ENCODE measurements around the gene LRRFIP1. TPM values are rescaled to one million over a fixed set of nuclear protein-coding genes. Genes with fewer than 3 reads are reported as not detected.

LRRFIP1 gene
- total RNA-seq, 1 donor from 2014 or later: 134 TPM

GRCh38 chr2:237630216-237631000 is 3.0 kb downstream of the LRRFIP1 start:
- ChIA-PET POLR2A (no interaction called here), CTCF (no interaction called here)
- DNase-seq (no peak), ATAC-seq (ENCODE audit: low read depth) (no peak)
- peaks cover 2% of the 10 kb centered on the region for H3K36me3 Mint-ChIP-seq (ENCODE audit: low read depth)
- peaks cover 24% of the 10 kb centered on the region for H3K4me1 Mint-ChIP-seq
- H3K4me3 Mint-ChIP-seq: no peak overlapping the region
- intact Hi-C loops (cut with micrococcal nuclease): no loop called here
- H3K27ac Mint-ChIP-seq: no peak overlapping the region
- H3K9me3 Mint-ChIP-seq: peaks cover 6% of the 10 kb centered on the region
- H3K27me3 Mint-ChIP-seq: peaks cover 38% of the 10 kb centered on the region
- no peak for TF ChIP-seq CTCF (IDR thresholded peaks at IDR 0.05)

GRCh38 chr2:237631007-237631785 is 3.8 kb downstream of the LRRFIP1 start:
- CTCF ChIA-PET: no interaction called here
- TF ChIP-seq CTCF (IDR thresholded peaks at IDR 0.05): no peak
- Mint-ChIP-seq H3K4me1 (peaks cover 24% of the 10 kb centered on the region), H3K27me3 (peaks cover 38% of the 10 kb centered on the region), H3K4me3 (no peak overlapping the region), H3K27ac (no peak overlapping the region), H3K36me3 (ENCODE audit: low read depth) (peaks cover 2% of the 10 kb centered on the region), H3K9me3 (peaks cover 6% of the 10 kb centered on the region)
- intact Hi-C loops (cut with micrococcal nuclease): no loop called here
- DNase-seq (no peak), ATAC-seq (ENCODE audit: low read depth) (peak; percentile 12)
- POLR2A ChIA-PET: interaction anchor here (0.5 kb wide), 1 partner anchor 168 kb away, joined by 3 read pairs; no protein-coding TSS in a partner anchor

GRCh38 chr2:237631801-237632585 is 4.6 kb downstream of the LRRFIP1 start:
- Mint-ChIP-seq H3K27me3 (peaks cover 38% of the 10 kb centered on the region), H3K4me3 (no peak overlapping the region), H3K36me3 (ENCODE audit: low read depth) (no peaks in the 10 kb centered on the region), H3K4me1 (peaks cover 25% of the 10 kb centered on the region), H3K27ac (no peak overlapping the region), H3K9me3 (peaks cover 6% of the 10 kb centered on the region)
- no peak for TF ChIP-seq CTCF (IDR thresholded peaks at IDR 0.05)
- ATAC-seq (ENCODE audit: low read depth) (no peak), DNase-seq (no peak)
- intact Hi-C loops (cut with micrococcal nuclease): no loop called here
- POLR2A ChIA-PET: interaction anchor here (0.5 kb wide), 1 partner anchor 167 kb away, joined by 3 read pairs; no protein-coding TSS in a partner anchor
- CTCF ChIA-PET: no interaction called here

- ATAC-seq (ENCODE audit: low read depth) (no peak), DNase-seq (no peak)
- Mint-ChIP-seq H3K4me3 (no peak overlapping the region), H3K27ac (no peak overlapping the region), H3K9me3 (peaks cover 6% of the 10 kb centered on the region), H3K27me3 (peaks cover 38% of the 10 kb centered on the region), H3K36me3 (ENCODE audit: low read depth) (no peaks in the 10 kb centered on the region), H3K4me1 (peaks cover 22% of the 10 kb centered on the region)
- ChIA-PET CTCF (no interaction called here), POLR2A (no interaction called here)
- no peak for TF ChIP-seq CTCF (IDR thresholded peaks at IDR 0.05)
- intact Hi-C loops (cut with micrococcal nuclease): no loop called here
Measured at GRCh38 chr2:237633061-237633561, 5.7 kb downstream of the LRRFIP1 start.

Data from activated B cell treated with CpG ODN at 0.5 μM for 24 hours (primary cell).